Neutrophil (primary cell): ENCODE results near the gene RGS11.

Source experiments
- H3K27ac ChIP-seq: fragments of 200-600 bp; sonication (generic); 2 replicates; pipeline ENCODE4 v1.5.1; 2016; ENCODE audit warnings: mild to moderate bottlenecking, moderate library complexity
- H3K27me3 ChIP-seq: fragments of 200-600 bp; sonication (generic); 2 replicates; pipeline ENCODE4 v1.6.0; 2016; ENCODE audit warnings: mild to moderate bottlenecking
- H3K36me3 ChIP-seq: fragments of 200-600 bp; sonication (generic); 2 replicates; pipeline ENCODE4 v1.5.1; 2017
- H3K4me1 ChIP-seq, 2 experiments: fragments of 200-600 bp in 1 of 2; sonication (generic) in 1 of 2; 1 replicate in 1 of 2; 2 replicates in 1 of 2; pipeline versions ENCODE4 v1.5.1 to v1.6.1; 2013 to 2016; ENCODE audit warnings: low read depth in 1 of 2, low read length in 1 of 2, mild to moderate bottlenecking in 1 of 2, moderate library complexity in 1 of 2; ENCODE audit not compliant: control insufficient read depth in 1 of 2, insufficient read depth in 1 of 2
- H3K4me3 ChIP-seq, 2 experiments: fragments of 200-600 bp in 1 of 2; sonication (generic) in 1 of 2; 1 replicate in 1 of 2; 2 replicates in 1 of 2; pipeline ENCODE4 v1.5.1; 2013 to 2016; ENCODE audit warnings: low read depth in 1 of 2, low read length in 1 of 2, mild to moderate bottlenecking in 1 of 2, moderate library complexity in 1 of 2
- H3K9me3 ChIP-seq: fragments of 200-600 bp; sonication (generic); 2 replicates; pipeline ENCODE4 v1.5.1; 2016
- CTCF ChIP-seq: fragments of 200-600 bp; sonication (generic); IDR thresholded peaks from 2 replicates; pipeline ENCODE4 v1.5.1; 2016; ENCODE audit warnings: antibody characterized with exemption

RGS11 gene

GRCh38 chr16:296806-297510 is 21.2 kb upstream of the RGS11 start:
- H3K4me1 ChIP-seq = no peaks in the 10 kb centered on the region
- H3K27ac ChIP-seq = no peak overlapping the region
- no peaks in the 10 kb centered on the region for H3K27me3 ChIP-seq
- peaks cover 85% of the 10 kb centered on the region for H3K36me3 ChIP-seq
- no peaks in the 10 kb centered on the region for H3K9me3 ChIP-seq
- no peak overlapping the region for H3K4me3 ChIP-seq
- no peak for TF ChIP-seq CTCF

DNA sequence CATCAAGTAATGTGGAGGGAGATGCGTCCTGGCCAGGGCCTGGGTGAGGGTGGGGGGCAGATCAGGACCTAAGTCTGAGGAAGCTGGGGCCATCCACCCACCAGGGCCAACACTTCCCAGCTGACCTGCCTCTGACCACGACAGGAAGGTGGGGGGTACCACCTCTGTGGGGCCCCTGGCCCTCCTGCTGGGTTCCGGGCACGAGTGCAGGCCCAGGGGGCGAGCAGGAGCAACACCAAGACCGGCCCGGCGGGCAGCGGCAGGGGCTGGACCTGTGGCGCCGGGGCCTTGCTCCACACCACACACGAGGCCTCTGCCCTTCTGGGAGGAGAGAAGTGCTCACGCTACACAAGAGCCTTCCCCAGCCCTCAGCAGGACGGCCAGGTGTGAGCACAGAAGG is 20.5 kb upstream of the RGS11 start:
- peaks cover 85% of the 10 kb centered on the region for H3K36me3 ChIP-seq
- TF ChIP-seq CTCF = no peak
- H3K9me3 ChIP-seq = no peaks in the 10 kb centered on the region
- no peak overlapping the region for H3K27ac ChIP-seq
- H3K4me3 ChIP-seq = no peak overlapping the region
- no peaks in the 10 kb centered on the region for H3K27me3 ChIP-seq
- H3K4me1 ChIP-seq = no peaks in the 10 kb centered on the region

- H3K36me3 ChIP-seq = peaks cover 88% of the 10 kb centered on the region
Measured at GRCh38 chr16:293043-293775, 17.5 kb upstream of the RGS11 start.

GRCh38 chr16:291539-291938 is 15.8 kb upstream of the RGS11 start:
- Histone ChIP-seq H3K9me3 (no peaks in the 10 kb centered on the region), H3K4me3 (no peak overlapping the region), H3K36me3 (peaks cover 88% of the 10 kb centered on the region), H3K27me3 (no peaks in the 10 kb centered on the region), H3K4me1 (no peaks in the 10 kb centered on the region), H3K27ac (no peak overlapping the region)
- TF ChIP-seq CTCF = no peak

More at GRCh38 chr16:293043-293775, 17.5 kb upstream of the RGS11 start:
- Histone ChIP-seq H3K27ac (no peak overlapping the region), H3K27me3 (no peaks in the 10 kb centered on the region), H3K4me3 (no peak overlapping the region), H3K9me3 (no peaks in the 10 kb centered on the region), H3K4me1 (no peaks in the 10 kb centered on the region)
- no peak for TF ChIP-seq CTCF

DNA sequence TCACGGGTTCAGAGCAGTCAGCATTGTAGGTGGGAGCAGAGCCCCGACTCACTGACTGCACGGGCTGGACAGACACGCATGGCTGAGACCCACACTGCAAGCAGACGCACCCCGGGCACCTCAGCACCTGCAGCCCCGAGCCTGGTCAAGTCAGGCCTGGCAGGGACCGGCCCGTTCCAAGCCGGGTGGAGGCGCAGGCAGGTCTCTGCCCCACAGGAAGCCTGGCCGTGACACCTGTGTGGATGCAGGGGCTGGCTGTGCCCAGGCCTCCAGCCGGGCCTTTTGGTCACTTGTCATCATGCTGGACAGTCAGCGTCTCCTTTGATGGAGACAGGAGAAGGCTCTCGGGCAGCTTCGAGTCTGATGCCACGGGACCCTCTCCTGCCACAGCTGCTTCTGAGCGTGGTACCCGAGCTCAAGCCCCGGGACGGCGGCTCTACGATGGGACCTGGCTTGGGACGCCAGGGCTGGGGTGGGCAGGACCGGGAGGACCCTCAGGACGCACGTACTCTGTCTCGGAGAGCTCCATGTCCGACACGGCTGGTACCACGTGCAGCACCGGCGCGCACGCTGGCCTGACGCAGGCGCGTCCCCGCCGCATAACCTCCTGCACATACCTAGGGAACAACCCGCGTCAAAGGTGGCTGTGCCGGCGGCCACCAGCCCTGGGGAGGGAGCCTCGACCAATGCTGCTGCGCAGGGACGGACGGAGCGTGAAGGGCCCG is 15.1 kb upstream of the RGS11 start:
- Histone ChIP-seq H3K4me1 (no peaks in the 10 kb centered on the region), H3K4me3 (no peak overlapping the region), H3K27me3 (no peaks in the 10 kb centered on the region), H3K36me3 (peaks cover 85% of the 10 kb centered on the region), H3K27ac (no peak overlapping the region), H3K9me3 (no peaks in the 10 kb centered on the region)
- TF ChIP-seq CTCF = no peak
